ENCODE measurements around the gene BSPRY.
"Not testable (repeated sequence)": the region's sequence is repeated elsewhere in the genome, so short reads cannot be mapped to it uniquely, and the experiment has no call there.

The BSPRY gene

GRCh38 chr9:113361304-113362018 lies 12.1 kb downstream of the BSPRY start:
- no peak overlapping the region for H3K4me3 ChIP-seq
- no peaks in the 10 kb centered on the region for H3K9me3 ChIP-seq
- peaks cover 0 to 4% of the 10 kb centered on the region in 2 donors for H3K27me3 ChIP-seq
- H3K4me1 ChIP-seq: no peaks in the 10 kb centered on the region
- intact Hi-C loops (cut with DNase I; ENCODE audit: low total_unique reads): no loop called here
- DNase-seq: no peak
- TF ChIP-seq, protein P1, sequence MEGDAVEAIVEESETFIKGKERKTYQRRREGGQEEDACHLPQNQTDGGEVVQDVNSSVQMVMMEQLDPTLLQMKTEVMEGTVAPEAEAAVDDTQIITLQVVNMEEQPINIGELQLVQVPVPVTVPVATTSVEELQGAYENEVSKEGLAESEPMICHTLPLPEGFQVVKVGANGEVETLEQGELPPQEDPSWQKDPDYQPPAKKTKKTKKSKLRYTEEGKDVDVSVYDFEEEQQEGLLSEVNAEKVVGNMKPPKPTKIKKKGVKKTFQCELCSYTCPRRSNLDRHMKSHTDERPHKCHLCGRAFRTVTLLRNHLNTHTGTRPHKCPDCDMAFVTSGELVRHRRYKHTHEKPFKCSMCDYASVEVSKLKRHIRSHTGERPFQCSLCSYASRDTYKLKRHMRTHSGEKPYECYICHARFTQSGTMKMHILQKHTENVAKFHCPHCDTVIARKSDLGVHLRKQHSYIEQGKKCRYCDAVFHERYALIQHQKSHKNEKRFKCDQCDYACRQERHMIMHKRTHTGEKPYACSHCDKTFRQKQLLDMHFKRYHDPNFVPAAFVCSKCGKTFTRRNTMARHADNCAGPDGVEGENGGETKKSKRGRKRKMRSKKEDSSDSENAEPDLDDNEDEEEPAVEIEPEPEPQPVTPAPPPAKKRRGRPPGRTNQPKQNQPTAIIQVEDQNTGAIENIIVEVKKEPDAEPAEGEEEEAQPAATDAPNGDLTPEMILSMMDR (IDR thresholded peaks at IDR 0.05): no peak
- no peaks in the 10 kb centered on the region for H3K36me3 ChIP-seq
- H3K27ac ChIP-seq: no peak overlapping the region

GRCh38 chr9:113363336-113363735 lies 14.0 kb downstream of the BSPRY start:
- Histone ChIP-seq H3K4me1 (no peaks in the 10 kb centered on the region), H3K4me3 (no peak overlapping the region), H3K27me3 (no peaks in the 10 kb centered on the region), H3K9me3 (no peaks in the 10 kb centered on the region), H3K36me3 (no peaks in the 10 kb centered on the region), H3K27ac (no peak overlapping the region)
- intact Hi-C loops (cut with DNase I; ENCODE audit: low total_unique reads): no loop called here
- TF ChIP-seq, protein P1 (IDR thresholded peaks at IDR 0.05): no peak
- DNase-seq: no peak

DNA sequence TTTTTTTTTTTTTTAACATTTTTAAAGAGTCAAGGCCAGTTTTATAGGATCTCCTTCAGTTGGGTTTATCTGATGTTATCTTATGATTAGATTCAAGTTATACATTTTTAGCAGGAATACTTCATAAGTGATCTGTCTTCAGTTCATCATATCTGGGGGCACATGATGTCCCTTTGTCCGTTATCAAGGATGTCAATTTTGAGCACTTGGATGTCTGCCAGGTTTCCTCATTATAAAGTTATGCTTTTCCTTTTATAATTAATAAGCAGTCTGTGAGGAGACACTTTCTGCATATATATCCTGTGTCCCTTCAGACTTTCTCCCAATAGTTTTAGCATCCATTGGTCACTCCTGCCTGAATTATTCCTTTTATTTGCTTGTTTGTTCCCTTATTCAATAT lies 15.6 kb downstream of the BSPRY start:
- Histone ChIP-seq H3K27ac (no peak overlapping the region), H3K36me3 (no peaks in the 10 kb centered on the region), H3K27me3 (no peaks in the 10 kb centered on the region), H3K9me3 (no peaks in the 10 kb centered on the region), H3K4me3 (no peak overlapping the region), H3K4me1 (no peaks in the 10 kb centered on the region)
- intact Hi-C loops (cut with DNase I; ENCODE audit: low total_unique reads): no loop called here
- TF ChIP-seq, protein P1 (IDR thresholded peaks at IDR 0.05): no peak
- DNase-seq: no peak

DNA sequence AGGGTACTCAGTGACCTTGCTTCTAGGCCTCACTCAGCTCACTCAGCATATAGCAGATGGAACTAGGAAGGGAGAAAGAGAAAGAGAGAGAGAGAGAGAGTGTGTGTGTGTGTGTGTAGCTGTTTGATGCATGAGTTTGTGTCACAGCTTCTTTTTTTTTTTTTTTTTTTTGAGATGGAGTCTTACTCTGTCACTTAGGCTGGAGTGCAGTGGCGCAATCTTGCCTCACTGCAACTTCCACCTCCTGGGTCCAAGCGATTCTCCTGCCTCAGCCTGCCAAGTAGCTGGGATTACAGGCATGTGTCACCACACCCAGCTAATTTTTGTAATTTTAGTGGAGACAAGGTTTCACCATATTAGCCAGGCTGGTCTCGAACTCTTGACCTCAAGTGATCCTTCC lies 16.3 kb downstream of the BSPRY start:
- H3K4me1 ChIP-seq; H3K4me3 ChIP-seq; DNase-seq; H3K27ac ChIP-seq; H3K9me3 ChIP-seq; H3K27me3 ChIP-seq; intact Hi-C loops (cut with DNase I; ENCODE audit: low total_unique reads); H3K36me3 ChIP-seq: not testable (repeated sequence)

GRCh38 chr9:113368348-113368981 lies 19.1 kb downstream of the BSPRY start:
- no peaks in the 10 kb centered on the region for H3K27me3 ChIP-seq
- no peak for DNase-seq
- TF ChIP-seq, protein P1 (IDR thresholded peaks at IDR 0.05): no peak
- H3K4me1 ChIP-seq: peaks cover 0 to 5% (median 0%) of the 10 kb centered on the region in 4 donors
- H3K27ac ChIP-seq: no peak overlapping the region
- H3K36me3 ChIP-seq: peaks cover 4 to 8% (median 8%) of the 10 kb centered on the region in 3 donors
- H3K4me3 ChIP-seq: no peak overlapping the region
- intact Hi-C loops (cut with DNase I; ENCODE audit: low total_unique reads): no loop called here
- no peaks in the 10 kb centered on the region for H3K9me3 ChIP-seq

Data from tibial artery (tissue), 4 donors.